HG03439 (cell line): ENCODE data around the gene LCN2.
A peak's percentile ranks its signal among the peaks of the same experiment; 100 is the strongest.

Experiments used
- ATAC-seq: cut with Tn5 transposase; IDR thresholded peaks from one replicate; pipeline ENCODE4 v1.9.1; 2021; ENCODE audit warnings: mild to moderate bottlenecking, moderate library complexity; ENCODE audit not compliant: unreplicated experiment

The LCN2 gene

DNA sequence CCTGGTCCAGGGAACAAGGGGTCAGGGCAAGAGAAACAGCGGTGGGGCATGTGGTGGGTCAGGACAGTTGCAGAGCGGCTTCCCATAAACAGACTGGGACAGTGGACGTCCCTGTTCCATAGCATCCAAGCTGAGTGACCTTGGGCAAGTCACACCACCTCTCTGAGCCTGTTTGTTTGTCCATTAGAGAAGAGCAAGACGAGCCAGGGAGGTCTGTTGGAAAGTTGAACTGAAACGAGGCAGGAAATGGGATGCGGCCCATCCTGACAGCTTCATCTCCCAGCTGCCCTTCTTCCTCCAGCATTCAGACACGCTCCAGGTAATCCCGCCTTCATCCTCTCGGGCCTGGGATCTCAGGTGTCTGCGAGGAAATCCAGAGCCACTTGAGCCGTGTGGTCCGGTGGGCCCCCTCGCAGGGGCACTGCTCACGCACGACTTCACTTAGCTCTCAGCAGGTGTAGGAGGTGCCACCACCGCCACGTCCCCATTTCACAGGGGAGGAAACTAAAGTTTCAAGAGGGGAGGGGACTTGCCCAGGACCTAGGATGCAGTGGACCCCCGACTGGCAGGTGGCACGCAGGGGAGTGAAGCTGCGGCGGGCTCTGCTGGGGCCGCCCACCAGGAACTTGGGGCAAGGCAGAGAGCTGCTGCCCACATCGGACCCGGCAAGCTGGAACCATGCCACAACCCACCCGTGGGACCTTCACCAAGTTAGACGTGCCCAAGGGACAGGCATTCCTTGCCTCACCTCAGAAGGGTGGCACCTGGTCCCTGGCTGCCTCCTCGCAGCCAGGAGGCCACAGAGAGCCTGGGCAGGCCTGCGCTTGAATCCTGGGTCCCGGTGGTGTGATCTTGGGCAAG lies 34.7 kb upstream of the LCN2 start:
- ATAC-seq, result no peak

- no peak for ATAC-seq
Measured at GRCh38 chr9:128115187-128116103, 33.8 kb upstream of the LCN2 start.

DNA sequence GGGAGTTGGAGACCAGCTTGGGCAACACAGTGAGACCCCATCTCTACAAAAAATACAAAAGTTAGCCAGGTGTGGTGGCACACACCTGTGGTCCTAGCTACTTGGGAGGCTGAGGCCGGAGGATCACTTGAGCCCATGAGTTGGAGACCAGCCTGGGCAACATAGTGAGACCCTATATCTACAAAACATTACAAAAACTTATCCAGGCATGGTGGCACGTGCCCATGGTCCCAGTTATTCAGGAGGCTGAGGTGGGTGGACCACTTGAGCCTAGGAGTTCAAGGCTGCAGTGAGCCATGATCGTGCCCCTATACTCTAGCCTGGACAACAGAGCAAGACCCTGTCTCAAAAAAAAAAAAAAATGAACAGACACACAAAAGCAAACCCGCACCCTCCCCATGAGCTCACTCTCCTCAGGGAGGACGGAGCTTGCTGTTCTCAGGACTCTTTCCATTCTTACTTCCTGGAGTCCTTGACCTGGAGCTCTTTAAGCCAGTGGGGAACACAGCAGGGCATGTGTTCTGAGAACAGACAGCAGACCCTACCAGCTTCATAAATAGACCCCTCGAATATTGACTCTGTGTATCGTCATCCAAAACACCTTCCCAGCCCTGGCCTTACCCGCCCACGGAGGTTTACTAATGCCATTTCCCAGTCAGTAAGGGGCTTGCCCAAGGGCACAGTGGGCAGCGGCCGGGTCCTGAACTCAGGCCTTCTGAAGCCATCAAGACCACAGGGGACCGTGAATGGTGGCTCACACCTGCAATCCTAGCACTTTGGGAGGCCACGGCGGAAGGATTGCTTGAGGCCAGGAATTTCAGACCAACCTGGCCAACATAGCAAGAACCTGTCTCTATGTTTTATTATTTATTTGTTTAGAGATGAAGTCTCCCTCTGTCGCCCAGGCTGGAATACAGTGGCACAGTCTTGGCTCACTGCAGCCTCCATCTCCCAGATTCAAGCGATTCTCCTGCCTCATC lies 32.9 kb upstream of the LCN2 start:
- ATAC-seq, result no peak

DNA sequence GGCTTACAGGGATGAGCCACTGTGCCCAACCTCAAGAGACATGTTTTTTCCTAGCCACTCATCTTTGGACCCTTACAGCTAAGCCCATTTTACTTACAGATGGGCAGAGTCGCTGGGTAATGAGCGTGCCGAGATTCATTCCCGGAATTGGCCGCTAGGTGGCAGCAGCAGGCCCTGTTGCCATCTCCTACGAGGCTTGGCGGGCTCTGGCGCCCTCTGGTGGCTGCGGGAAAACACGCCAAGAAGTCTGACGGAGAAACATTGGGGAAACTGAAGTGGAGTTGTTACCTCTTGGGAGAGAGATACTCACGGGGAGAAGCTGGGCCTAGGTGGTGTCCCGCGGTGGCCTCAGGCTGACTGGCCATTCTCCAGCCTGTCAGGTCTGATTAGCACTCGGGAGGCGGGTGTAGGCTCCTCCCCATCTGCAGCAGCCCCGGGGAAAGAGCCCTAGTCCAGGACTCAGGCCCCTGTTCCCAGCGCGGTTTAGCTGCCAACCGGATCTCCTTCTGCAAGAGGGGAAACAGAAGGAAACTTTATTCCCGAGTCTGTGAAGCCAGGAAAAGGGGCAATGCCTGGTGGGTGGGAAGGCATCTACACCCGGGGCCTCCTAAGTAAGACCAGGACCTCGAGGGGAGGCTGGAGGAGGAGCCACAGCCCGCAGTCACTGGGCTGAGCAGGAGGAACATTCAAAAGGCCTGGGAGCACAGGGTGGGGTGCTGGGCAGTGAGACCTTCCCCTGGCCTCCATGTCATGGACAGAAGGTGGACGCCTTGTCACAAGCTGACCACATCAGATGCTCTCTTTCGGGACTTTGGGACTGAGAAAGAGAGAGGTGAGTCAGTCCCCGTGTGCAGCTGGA lies 31.4 kb upstream of the LCN2 start:
- peak; percentile 42 for ATAC-seq

DNA sequence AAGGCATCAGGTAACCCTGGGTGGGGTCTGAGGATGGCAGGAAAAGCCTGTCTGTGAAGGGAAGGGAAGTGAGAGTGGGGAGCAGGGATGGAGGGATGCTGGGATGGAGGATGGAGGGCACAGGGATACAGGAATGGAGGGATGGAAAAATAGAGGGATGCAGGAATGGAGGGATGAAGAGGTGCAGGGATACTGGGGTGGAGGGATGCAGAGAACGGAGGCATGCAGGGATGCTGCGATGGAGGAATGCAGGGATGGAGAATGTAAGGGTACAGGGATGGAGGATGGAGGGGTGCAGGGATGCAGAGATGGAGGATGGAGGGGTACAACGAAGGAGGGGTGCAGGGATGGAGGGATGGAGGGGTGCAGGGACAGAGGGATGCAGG lies 30.8 kb upstream of the LCN2 start:
- no peak for ATAC-seq

GRCh38 chr9:128118971-128119665 lies 30.1 kb upstream of the LCN2 start:
- no peak for ATAC-seq

DNA sequence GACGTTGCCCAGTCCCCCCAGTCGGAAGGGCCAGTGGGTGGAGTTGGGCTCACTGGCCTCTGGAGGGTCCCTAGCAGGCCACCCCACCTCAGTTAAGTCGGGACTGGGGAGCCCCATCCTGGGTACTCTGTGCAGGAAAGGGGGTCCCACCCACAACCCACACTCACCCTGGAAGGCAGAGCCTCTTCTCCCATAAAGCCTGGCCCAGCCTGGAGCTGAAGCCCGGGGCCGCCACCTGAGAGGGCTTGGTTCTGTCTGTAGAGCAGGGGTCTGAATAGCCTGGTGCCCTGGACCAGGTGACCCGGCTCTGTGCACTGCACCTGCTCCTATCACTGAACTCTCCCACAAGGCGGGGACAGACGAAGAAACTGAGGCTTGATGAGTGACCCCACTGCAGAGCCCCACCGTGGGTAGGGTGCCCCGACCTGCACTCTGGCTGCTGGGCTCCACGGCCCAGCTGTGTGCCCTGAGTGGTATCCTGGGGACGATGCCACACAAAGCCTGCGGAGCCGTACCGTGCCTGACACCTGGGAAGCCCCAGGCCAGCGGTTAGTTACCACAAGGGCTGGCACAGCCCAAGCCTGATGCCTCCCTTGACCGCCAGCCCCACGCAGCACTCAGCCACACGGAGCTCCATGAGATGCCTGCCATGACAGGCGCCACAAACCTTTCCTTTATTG lies 29.1 kb upstream of the LCN2 start:
- ATAC-seq, result no peak

GRCh38 chr9:128120741-128121465 lies 28.4 kb upstream of the LCN2 start:
- no peak for ATAC-seq

- ATAC-seq, result no peak
Measured at GRCh38 chr9:128121466-128121810, 27.8 kb upstream of the LCN2 start.

GRCh38 chr9:128121924-128122808 lies 27.1 kb upstream of the LCN2 start:
- no peak for ATAC-seq

GRCh38 chr9:128122809-128123175 lies 26.5 kb upstream of the LCN2 start:
- no peak for ATAC-seq

DNA sequence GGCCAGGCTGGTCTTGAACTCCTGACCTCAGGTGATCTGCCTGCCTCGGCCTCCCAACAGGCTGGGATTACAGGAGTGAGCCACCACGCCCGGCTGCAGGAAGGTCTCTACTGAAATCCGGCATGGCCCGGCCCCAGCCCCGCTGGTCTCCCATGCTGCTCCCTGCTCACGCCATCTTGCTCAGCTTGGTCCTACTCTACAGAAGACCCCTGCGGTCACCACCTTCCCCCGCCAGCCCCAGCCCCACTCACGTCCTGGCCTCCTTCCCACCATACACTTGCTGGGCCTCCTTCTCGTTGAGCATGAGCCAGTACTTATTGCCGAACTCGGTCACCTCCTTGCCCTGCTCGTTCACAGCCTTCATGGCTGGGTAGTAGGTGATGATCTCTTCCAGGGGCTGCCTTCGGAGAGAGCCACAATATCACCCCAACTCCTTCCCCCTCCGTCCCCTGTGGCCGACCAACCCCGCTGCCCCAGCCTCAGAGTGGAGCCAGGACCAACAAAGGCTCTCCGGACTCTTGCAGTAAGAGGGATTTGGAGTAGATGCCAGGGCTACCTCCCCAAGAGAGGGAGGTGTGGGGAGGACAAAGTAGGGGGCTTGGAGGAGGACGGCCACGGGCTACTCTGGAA lies 25.7 kb upstream of the LCN2 start:
- no peak for ATAC-seq

- ATAC-seq, result no peak
Measured at GRCh38 chr9:128124451-128124850, 24.8 kb upstream of the LCN2 start.

DNA sequence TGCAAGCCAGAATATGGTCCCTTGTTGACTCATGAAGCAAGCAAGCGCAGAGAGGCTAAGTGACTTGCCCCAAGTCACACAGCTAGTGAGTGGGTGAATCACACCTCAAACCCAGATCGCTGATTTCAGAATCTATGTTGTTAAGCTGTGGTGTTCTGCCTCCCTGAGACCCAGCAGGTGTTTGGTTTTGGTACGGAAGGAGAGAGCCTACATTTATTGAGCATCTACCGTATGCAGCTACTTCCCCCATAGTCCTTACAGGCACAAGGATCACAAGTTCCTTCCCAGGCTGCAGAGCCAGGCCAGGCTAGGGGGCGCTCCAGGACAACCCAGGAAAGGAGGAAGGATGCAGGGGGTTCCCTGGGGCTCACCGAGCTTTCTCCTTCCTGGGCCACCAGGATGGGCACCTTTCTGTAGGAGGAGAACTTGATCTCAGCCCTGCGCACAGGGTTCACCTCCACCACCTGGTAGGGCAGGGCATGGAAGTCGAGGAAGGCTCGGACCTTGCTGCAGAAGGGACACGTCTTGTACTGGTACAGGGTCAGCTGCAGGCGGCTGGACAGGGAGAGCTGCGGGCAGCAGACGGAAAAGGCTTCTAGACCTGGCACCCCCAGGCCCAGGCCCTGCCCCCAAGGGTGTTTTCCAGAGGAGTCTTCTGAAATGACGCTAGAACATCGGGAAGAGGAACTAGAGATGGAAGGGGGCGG lies 24.2 kb upstream of the LCN2 start:
- ATAC-seq, result no peak

DNA sequence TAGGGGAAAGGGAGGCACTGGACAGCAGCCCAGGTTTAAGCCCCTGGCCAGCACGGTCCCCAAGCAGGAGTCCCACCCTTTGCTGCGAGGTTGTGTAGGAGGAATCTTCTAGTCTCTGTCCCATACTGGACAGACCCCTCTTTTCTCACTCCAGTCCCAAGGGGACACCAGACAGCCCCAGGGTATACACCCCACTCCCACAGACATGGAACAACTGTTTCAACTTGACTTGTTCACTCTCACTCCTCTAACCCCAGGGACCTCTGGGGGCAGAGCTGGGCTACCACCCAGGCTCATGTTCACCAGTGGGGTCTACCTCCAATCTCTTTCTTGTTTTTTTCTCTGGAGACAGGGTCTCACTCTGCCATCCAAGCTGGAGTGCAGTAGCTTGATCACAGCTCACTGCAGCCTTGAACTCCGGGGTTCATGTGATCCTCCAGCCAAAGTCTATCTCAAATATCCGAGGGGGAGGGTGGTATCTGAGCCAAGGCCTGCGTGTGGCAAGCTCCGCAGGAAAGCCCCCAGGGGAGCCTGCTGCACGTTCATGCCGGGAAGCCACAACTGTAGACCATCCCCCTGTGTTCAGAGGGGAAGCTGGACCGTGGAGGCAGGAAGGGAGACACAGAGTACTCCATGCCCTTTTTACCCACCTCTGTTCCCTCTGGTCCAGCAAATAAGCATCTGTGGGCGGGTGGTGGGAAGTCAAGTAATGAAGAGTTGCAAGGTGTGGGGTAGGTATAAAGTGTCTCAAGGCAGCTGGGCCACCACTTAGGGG lies 23.5 kb upstream of the LCN2 start:
- no peak for ATAC-seq
